ENCODE data around the gene GALNT12.

GRCh38 chr9:98778711-98779530 is 28.5 kb upstream of the GALNT12 start:
- TF ChIP-seq POLR2A (IDR thresholded peaks at IDR 0.05), result no peak
- peak in 1 of 6 experiments; percentile 12 for TF ChIP-seq CTCF (IDR thresholded peaks at IDR 0.05)

All from upper lobe of left lung (tissue), 4 donors.